Activated naive CD8-positive, alpha-beta T cell treated with anti-CD3 and anti-CD28 coated beads, Interleukin-2, amount 50 U/mL, for 16 hours (primary cell): ENCODE results near the gene FBXO21.

Experiments used
- DNase-seq: peaks from one replicate; pipeline ENCODE4 v3.0.0-alpha.2; 2020; ENCODE audit warnings: low read depth, low spot score

Gene FBXO21

GRCh38 chr12:117140397-117141096, 49.7 kb downstream of the FBXO21 start:
- DNase-seq: no peak

GRCh38 chr12:117139025-117139717, 51.1 kb downstream of the FBXO21 start:
- no peak for DNase-seq

GRCh38 chr12:117134721-117135120, 55.5 kb downstream of the FBXO21 start:
- no peak for DNase-seq

- peak; percentile 5 for DNase-seq
These were observed 56.2 kb downstream of the FBXO21 start for GRCh38 chr12:117134059-117134458.

GRCh38 chr12:117130801-117131200, 59.5 kb downstream of the FBXO21 start:
- no peak for DNase-seq

GRCh38 chr12:117129391-117129790, 60.9 kb downstream of the FBXO21 start:
- no peak for DNase-seq

- DNase-seq: no peak
These were observed 62.1 kb downstream of the FBXO21 start for GRCh38 chr12:117127933-117128823.

GRCh38 chr12:117126335-117126734, 63.9 kb downstream of the FBXO21 start:
- DNase-seq: no peak

GRCh38 chr12:117125767-117126166, 64.5 kb downstream of the FBXO21 start:
- DNase-seq: no peak

GRCh38 chr12:117125272-117125613, 65.0 kb downstream of the FBXO21 start:
- no peak for DNase-seq

- no peak for DNase-seq
These were observed 65.6 kb downstream of the FBXO21 start for GRCh38 chr12:117124421-117125271.

- DNase-seq: no peak
These were observed 68.8 kb downstream of the FBXO21 start for GRCh38 chr12:117121441-117121840.

- DNase-seq: no peak
These were observed 69.5 kb downstream of the FBXO21 start for GRCh38 chr12:117120787-117121186.

GRCh38 chr12:117119592-117120198, 70.6 kb downstream of the FBXO21 start:
- DNase-seq: no peak

GRCh38 chr12:117118838-117119591, 71.3 kb downstream of the FBXO21 start:
- DNase-seq: no peak

- no peak for DNase-seq
These were observed 75.5 kb downstream of the FBXO21 start for GRCh38 chr12:117114784-117115183.

GRCh38 chr12:117113231-117113630, 77.0 kb downstream of the FBXO21 start:
- DNase-seq: no peak

GRCh38 chr12:117111821-117112595, 78.3 kb downstream of the FBXO21 start:
- DNase-seq: no peak

- no peak for DNase-seq
These were observed 78.9 kb downstream of the FBXO21 start for GRCh38 chr12:117111386-117111785.
